Activated T-helper 1 cell treated with anti-CD3 and anti-CD28 coated beads, Interleukin-12 subunit alpha, Interleukin-12 subunit beta, Interleukin-2, Interleukin-4 antibody, amounts not matched to agents 30 ng/mL and 10 ng/mL and 1 ng/mL, durations not matched to agents 14 hours and 24 hours and 36 hours (primary cell): Measurements from ENCODE around the gene ZNF629. TPM values are rescaled to one million over a fixed set of nuclear protein-coding genes. Genes with fewer than 3 reads are reported as not detected.

Experiments
- DNase-seq: peaks from one replicate; pipeline ENCODE4 v3.0.0; 2021; ENCODE audit warnings: low spot score
- H3K27ac Mint-ChIP-seq: one replicate; pipeline ENCODE4 v1.8.0; 2021; ENCODE audit warnings: mild to moderate bottlenecking, mixed read lengths
- H3K27me3 Mint-ChIP-seq: one replicate; pipeline ENCODE4 v1.8.0; 2022; ENCODE audit warnings: mild to moderate bottlenecking, moderate library complexity, mixed read lengths; ENCODE audit not compliant: insufficient read depth
- H3K36me3 Mint-ChIP-seq: one replicate; pipeline ENCODE4 v1.8.0; 2021; ENCODE audit warnings: low read depth, mixed read lengths
- H3K4me1 Mint-ChIP-seq: one replicate; pipeline ENCODE4 v1.8.0; 2021; ENCODE audit warnings: low read depth, mixed read lengths
- H3K4me3 Mint-ChIP-seq: one replicate; pipeline ENCODE4 v1.8.0; 2021; ENCODE audit warnings: mild to moderate bottlenecking, moderate library complexity, mixed read lengths
- H3K9me3 Mint-ChIP-seq: one replicate; pipeline ENCODE4 v1.8.0; 2021; ENCODE audit warnings: mixed read lengths
- intact Hi-C: fragments of 100-400 bp; cut with micrococcal nuclease; formaldehyde crosslinking; loops from one replicate; pipeline ENCODE4 v1.15.1; 2024
- total RNA-seq: library from RNA; stranded (reverse); gene quantifications from 2 replicates; pipeline ENCODE4 v1.2.3, GENCODE V29; 2022

ZNF629 gene
- total RNA-seq, 1 donor from 2014 or later, result 2.7 TPM

DNA sequence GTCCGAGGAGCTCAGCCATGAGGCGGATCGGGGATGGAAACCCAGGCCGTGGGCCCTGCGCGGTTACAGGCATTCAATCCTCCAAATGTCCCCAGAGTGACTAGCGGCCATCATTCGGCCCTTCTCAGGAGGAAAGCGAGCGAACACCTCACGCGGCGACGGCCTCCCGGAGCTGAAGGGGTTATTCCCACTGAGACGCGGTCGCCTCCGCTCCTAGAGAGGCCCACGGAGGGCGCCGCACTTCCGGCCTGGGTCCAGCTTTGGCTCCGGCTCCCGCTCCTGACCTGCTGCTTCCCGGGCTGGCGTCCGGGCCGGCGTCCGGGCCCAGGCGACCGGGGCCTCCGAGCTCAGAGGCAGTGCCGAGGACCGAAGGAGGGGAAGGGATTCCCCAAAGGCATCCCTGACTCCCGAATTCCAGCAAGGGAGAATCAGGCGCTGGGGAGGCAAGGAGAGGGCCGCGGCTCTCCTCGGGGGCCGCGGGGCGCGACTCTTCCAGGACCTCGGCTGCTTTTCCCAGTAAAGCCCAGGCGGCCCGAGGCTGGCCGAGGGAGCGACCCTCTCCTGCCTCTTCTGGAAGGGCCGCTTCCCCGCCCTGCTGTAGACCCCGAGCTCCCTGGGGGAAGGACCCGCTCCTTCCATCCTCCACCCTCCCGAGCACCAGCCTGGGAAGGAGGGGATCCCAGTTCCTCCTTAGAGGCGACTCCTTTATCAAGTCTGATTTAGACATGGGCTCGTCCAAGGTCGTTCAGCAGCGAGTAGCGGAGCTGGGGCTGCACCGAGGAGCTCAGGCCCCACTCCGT is 18.6 kb upstream of the ZNF629 start:
- intact Hi-C loops, result no loop called here
- no peak overlapping the region for H3K27ac Mint-ChIP-seq
- peaks cover 5% of the 10 kb centered on the region for H3K36me3 Mint-ChIP-seq
- peak overlapping the region; percentile 83 for H3K4me3 Mint-ChIP-seq
- peaks cover 26% of the 10 kb centered on the region for H3K4me1 Mint-ChIP-seq
- no peaks in the 10 kb centered on the region for H3K9me3 Mint-ChIP-seq
- peak; percentile 21 for DNase-seq
- peaks cover 16% of the 10 kb centered on the region for H3K27me3 Mint-ChIP-seq

GRCh38 chr16:30805056-30805369 is 18.0 kb upstream of the ZNF629 start:
- H3K4me1 Mint-ChIP-seq, result peaks cover 26% of the 10 kb centered on the region
- H3K27ac Mint-ChIP-seq, result no peak overlapping the region
- peaks cover 16% of the 10 kb centered on the region for H3K27me3 Mint-ChIP-seq
- intact Hi-C loops, result no loop called here
- no peaks in the 10 kb centered on the region for H3K9me3 Mint-ChIP-seq
- DNase-seq, result no peak
- peaks cover 5% of the 10 kb centered on the region for H3K36me3 Mint-ChIP-seq
- peak overlapping the region; percentile 83 for H3K4me3 Mint-ChIP-seq

DNA sequence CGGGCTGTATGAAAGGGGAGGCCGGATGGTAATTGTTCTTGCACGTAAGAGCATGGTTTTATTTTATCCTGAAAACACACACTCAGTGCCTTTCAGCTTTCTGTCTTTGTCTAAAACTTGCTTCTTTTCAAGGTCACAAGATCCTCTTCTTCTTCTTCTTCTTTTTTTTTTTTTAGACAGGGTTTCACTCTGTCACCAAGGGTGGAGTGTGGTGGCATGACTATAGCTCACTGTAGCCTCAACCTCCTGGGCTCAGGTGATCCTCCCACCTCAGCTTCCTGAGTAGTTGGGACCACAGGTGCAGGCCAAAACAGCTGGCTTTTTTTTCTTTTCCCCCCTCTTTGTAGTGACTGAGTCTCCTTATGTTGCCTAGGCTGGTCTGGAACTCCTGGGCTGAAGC is 15.9 kb upstream of the ZNF629 start:
- H3K4me1 Mint-ChIP-seq, result peaks cover 26% of the 10 kb centered on the region
- no peak for DNase-seq
- H3K4me3 Mint-ChIP-seq, result peak overlapping the region; percentile 32
- peaks cover 16% of the 10 kb centered on the region for H3K27me3 Mint-ChIP-seq
- H3K36me3 Mint-ChIP-seq, result peaks cover 5% of the 10 kb centered on the region
- H3K27ac Mint-ChIP-seq, result no peak overlapping the region
- intact Hi-C loops, result no loop called here
- no peaks in the 10 kb centered on the region for H3K9me3 Mint-ChIP-seq

- H3K27ac Mint-ChIP-seq, result no peak overlapping the region
- peaks cover 1% of the 10 kb centered on the region for H3K36me3 Mint-ChIP-seq
- H3K4me3 Mint-ChIP-seq, result no peak overlapping the region
- no peak for DNase-seq
- intact Hi-C loops, result loop anchor here (2.0 kb wide), 1 partner anchor 17 kb away; no protein-coding TSS in a partner anchor
- H3K9me3 Mint-ChIP-seq, result no peaks in the 10 kb centered on the region
- peaks cover 6% of the 10 kb centered on the region for H3K27me3 Mint-ChIP-seq
- H3K4me1 Mint-ChIP-seq, result peaks cover 2% of the 10 kb centered on the region
Observed at GRCh38 chr16:30797670-30798309, 10.8 kb upstream of the ZNF629 start.

GRCh38 chr16:30794634-30795033 is 7.6 kb upstream of the ZNF629 start:
- no peak for DNase-seq
- Mint-ChIP-seq H3K36me3 (no peaks in the 10 kb centered on the region), H3K27me3 (peaks cover 6% of the 10 kb centered on the region), H3K4me3 (no peak overlapping the region), H3K27ac (no peak overlapping the region), H3K4me1 (no peaks in the 10 kb centered on the region), H3K9me3 (no peaks in the 10 kb centered on the region)
- intact Hi-C loops, result no loop called here

DNA sequence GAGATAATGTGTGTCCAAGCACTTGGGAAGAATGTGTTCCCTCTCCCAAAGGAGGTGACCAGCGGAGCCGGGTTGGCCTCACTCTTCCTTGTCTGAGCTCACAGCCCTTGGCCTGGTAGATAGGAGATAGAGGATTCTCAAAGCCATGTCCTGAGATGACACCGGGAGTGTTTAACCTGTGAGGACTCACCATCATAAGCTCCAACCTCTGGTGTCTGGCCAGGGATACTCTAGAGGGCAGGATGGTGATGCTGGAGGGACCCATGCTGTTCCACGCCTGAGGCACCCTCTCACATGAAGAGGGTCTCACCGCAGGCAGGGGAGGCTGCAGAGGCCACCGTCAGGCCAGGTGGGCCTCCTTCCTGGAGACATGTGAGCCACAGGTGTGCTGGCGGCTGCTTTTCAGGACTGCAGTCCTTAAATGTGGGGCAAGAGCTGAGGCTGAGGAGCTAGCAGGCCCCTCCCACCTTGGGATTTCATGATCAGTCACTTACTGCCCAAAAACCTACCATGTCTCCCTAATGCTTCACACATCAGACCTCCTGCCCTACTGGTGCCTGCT is 6.6 kb upstream of the ZNF629 start:
- Mint-ChIP-seq H3K9me3 (no peaks in the 10 kb centered on the region), H3K4me3 (no peak overlapping the region), H3K27ac (no peak overlapping the region), H3K27me3 (peaks cover 9% of the 10 kb centered on the region), H3K36me3 (no peaks in the 10 kb centered on the region), H3K4me1 (no peaks in the 10 kb centered on the region)
- no peak for DNase-seq
- intact Hi-C loops, result no loop called here

GRCh38 chr16:30787613-30788378 is 791 bp upstream of the ZNF629 start:
- peaks cover 36% of the 10 kb centered on the region for H3K27me3 Mint-ChIP-seq
- intact Hi-C loops, result no loop called here

GRCh38 chr16:30786115-30786935 is 680 bp downstream of the ZNF629 start:
- Mint-ChIP-seq H3K4me3 (peak overlapping the region; percentile 74), H3K4me1 (no peaks in the 10 kb centered on the region), H3K9me3 (no peaks in the 10 kb centered on the region), H3K27ac (no peak overlapping the region), H3K27me3 (peaks cover 36% of the 10 kb centered on the region), H3K36me3 (no peaks in the 10 kb centered on the region)
- intact Hi-C loops, result no loop called here
- no peak for DNase-seq

More at GRCh38 chr16:30787613-30788378, 791 bp upstream of the ZNF629 start:
- Mint-ChIP-seq H3K4me3 (peak overlapping the region; percentile 78), H3K9me3 (no peaks in the 10 kb centered on the region), H3K4me1 (no peaks in the 10 kb centered on the region), H3K36me3 (no peaks in the 10 kb centered on the region), H3K27ac (no peak overlapping the region)
- DNase-seq, result no peak

- no peak overlapping the region for H3K27ac Mint-ChIP-seq
- peaks cover 36% of the 10 kb centered on the region for H3K27me3 Mint-ChIP-seq
- peak overlapping the region; percentile 74 for H3K4me3 Mint-ChIP-seq
- H3K4me1 Mint-ChIP-seq, result no peaks in the 10 kb centered on the region
- no peaks in the 10 kb centered on the region for H3K9me3 Mint-ChIP-seq
- no peak for DNase-seq
- intact Hi-C loops, result no loop called here
- H3K36me3 Mint-ChIP-seq, result no peaks in the 10 kb centered on the region
Observed at GRCh38 chr16:30785126-30786106, 1.6 kb downstream of the ZNF629 start.

DNA sequence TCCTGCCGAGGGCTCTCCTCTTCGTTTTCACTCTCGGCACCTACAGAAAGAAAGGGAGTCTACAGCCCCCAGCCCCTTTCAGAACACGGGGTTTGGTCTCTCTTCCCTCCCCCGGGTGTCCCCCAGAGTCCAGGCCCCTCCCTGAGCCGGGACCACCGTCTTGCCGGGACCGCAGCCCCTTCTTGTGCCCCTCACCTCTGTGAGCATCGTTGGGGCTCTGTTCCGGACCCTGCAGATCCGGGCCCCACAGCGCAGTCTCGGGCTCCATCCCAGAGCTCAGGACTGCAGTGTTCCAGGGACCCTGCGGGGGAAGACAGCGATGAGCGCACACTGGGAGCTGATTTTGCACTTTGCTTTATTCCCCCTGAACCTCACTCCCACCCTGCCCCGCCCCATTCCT is 2.8 kb downstream of the ZNF629 start:
- no peak overlapping the region for H3K27ac Mint-ChIP-seq
- no peaks in the 10 kb centered on the region for H3K9me3 Mint-ChIP-seq
- H3K4me3 Mint-ChIP-seq, result no peak overlapping the region
- no peaks in the 10 kb centered on the region for H3K36me3 Mint-ChIP-seq
- peaks cover 36% of the 10 kb centered on the region for H3K27me3 Mint-ChIP-seq
- H3K4me1 Mint-ChIP-seq, result no peaks in the 10 kb centered on the region
- no peak for DNase-seq
- intact Hi-C loops, result no loop called here

DNA sequence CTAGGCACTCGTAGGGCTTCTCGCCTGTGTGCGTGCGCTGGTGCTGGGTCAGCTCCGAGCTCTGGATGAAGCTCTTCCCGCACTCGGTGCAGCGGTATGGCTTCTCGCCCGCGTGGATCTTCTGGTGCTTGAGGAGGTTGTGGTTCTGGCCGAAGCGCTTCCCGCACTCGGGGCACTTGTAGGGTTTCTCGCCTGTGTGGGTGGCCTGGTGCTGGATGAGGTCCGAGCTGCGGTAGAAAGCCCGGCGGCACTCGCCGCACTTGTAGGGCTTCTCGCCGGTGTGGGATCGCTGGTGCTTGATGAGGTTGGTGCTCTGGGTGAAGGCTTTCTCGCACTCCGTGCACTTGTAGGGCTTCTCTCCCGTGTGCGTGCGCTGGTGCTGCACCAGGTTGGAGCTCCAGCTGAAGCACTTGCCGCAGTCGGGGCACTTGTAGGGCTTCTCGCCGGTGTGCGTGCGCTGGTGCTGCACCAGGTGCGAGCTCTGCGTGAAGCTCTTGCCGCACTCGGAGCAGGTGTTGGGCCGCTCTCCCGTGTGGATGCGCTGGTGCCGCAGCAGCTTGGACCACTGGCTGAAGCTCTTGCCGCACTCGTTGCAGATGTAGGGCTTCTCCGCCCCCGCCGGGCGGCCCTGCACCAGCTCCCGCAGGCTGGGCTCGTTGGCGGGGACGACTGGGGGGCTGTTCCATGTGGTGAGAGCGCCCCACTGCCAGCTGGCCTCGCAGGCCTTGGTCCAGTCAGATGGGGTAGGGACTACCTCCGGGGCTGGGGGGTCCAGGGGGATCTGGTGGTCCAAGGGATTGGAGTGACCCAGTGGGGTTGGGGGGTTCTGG is 3.5 kb downstream of the ZNF629 start:
- H3K27me3 Mint-ChIP-seq, result peaks cover 32% of the 10 kb centered on the region
- H3K4me1 Mint-ChIP-seq, result no peaks in the 10 kb centered on the region
- H3K36me3 Mint-ChIP-seq, result no peaks in the 10 kb centered on the region
- intact Hi-C loops, result no loop called here
- no peaks in the 10 kb centered on the region for H3K9me3 Mint-ChIP-seq
- no peak overlapping the region for H3K27ac Mint-ChIP-seq
- H3K4me3 Mint-ChIP-seq, result no peak overlapping the region
- no peak for DNase-seq
